SK-N-SH (cell line): ENCODE data around the gene PIP5K1C.

ENCODE experiments used
- EP300 ChIP-seq, 2 experiments: IDR thresholded peaks; 2 replicates each; pipeline versions ENCODE4 v1.4.0 to v1.6.1; 2012; ENCODE audit warnings: borderline replicate concordance in 1 of 2, low read depth in 1 of 2, low read length in 1 of 2
- FOXJ3 ChIP-seq: sonication (generic); formaldehyde crosslinking; IDR thresholded peaks from 2 replicates; pipeline ENCODE4 v1.5.1; 2020; ENCODE audit warnings: mild to moderate bottlenecking, missing genetic modification reagents
- POLR2AphosphoS5 ChIP-seq: IDR thresholded peaks from 2 replicates; pipeline ENCODE4 v1.6.1; 2012; ENCODE audit warnings: low read depth, low read length
- SMC3 ChIP-seq: IDR thresholded peaks from 2 replicates; pipeline ENCODE4 v1.6.1; 2012; ENCODE audit warnings: low read depth, low read length, improper control_type of control experiment
- YY1 ChIP-seq: IDR thresholded peaks from 2 replicates; pipeline ENCODE4 v1.4.0; 2012; ENCODE audit warnings: low read depth, mild to moderate bottlenecking
- TF ChIP-seq, protein P1 (sequence below): IDR thresholded peaks from 2 replicates; pipeline ENCODE4 v1.6.1; 2012; ENCODE audit warnings: mild to moderate bottlenecking, low read depth, low read length, moderate library complexity
- TF ChIP-seq, protein P2 (sequence below): fragments of 200-600 bp; sonication (generic); IDR thresholded peaks from 2 replicates; pipeline ENCODE4 v1.6.1; 2017; ENCODE audit warnings: antibody characterized with exemption, mild to moderate bottlenecking, moderate library complexity

DNA sequence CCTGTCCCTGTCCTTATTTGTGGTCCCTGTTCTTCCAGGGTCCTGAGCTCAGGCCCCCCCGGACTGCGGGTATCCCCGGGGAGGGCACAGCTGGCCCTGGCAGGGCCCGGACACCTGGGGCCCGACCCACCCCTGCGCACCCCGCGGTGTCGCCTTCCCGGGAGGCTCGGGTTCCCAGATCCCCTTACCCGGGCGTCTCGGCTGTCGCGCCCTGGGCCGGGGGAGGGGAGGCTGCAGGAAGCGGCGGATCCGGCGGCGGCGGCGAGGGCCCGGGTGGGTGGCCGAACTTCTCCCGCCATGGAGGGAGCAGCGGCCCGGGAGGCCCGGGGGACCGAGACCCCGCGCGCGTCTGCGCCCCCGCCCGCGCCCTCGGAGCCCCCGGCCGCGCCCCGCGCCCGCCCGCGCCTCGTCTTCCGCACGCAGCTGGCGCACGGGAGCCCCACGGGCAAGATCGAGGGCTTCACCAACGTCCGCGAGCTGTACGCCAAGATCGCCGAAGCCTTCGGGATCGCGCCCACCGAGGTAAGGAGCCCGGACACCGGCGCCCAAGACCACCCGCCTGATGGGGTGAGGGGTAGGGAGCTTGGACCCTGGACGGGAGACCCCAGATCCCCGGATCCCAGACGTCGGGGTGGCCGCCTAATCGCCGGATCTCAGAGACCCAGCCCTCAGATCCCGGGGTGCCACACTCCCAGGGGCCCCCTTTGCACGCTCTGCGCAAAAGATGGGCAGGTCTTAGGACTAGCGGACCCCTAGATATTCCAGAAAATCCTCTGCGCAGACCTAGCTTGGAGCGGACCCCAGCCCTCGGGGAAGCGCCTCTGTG lies 114.8 kb downstream of the PIP5K1C start, which contains the start of gene GIPC3:
- TF ChIP-seq, protein P1, sequence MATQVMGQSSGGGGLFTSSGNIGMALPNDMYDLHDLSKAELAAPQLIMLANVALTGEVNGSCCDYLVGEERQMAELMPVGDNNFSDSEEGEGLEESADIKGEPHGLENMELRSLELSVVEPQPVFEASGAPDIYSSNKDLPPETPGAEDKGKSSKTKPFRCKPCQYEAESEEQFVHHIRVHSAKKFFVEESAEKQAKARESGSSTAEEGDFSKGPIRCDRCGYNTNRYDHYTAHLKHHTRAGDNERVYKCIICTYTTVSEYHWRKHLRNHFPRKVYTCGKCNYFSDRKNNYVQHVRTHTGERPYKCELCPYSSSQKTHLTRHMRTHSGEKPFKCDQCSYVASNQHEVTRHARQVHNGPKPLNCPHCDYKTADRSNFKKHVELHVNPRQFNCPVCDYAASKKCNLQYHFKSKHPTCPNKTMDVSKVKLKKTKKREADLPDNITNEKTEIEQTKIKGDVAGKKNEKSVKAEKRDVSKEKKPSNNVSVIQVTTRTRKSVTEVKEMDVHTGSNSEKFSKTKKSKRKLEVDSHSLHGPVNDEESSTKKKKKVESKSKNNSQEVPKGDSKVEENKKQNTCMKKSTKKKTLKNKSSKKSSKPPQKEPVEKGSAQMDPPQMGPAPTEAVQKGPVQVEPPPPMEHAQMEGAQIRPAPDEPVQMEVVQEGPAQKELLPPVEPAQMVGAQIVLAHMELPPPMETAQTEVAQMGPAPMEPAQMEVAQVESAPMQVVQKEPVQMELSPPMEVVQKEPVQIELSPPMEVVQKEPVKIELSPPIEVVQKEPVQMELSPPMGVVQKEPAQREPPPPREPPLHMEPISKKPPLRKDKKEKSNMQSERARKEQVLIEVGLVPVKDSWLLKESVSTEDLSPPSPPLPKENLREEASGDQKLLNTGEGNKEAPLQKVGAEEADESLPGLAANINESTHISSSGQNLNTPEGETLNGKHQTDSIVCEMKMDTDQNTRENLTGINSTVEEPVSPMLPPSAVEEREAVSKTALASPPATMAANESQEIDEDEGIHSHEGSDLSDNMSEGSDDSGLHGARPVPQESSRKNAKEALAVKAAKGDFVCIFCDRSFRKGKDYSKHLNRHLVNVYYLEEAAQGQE, result no peak
- TF ChIP-seq YY1, result no peak
- TF ChIP-seq POLR2AphosphoS5, result no peak
- no peak for TF ChIP-seq SMC3
- TF ChIP-seq, protein P2, sequence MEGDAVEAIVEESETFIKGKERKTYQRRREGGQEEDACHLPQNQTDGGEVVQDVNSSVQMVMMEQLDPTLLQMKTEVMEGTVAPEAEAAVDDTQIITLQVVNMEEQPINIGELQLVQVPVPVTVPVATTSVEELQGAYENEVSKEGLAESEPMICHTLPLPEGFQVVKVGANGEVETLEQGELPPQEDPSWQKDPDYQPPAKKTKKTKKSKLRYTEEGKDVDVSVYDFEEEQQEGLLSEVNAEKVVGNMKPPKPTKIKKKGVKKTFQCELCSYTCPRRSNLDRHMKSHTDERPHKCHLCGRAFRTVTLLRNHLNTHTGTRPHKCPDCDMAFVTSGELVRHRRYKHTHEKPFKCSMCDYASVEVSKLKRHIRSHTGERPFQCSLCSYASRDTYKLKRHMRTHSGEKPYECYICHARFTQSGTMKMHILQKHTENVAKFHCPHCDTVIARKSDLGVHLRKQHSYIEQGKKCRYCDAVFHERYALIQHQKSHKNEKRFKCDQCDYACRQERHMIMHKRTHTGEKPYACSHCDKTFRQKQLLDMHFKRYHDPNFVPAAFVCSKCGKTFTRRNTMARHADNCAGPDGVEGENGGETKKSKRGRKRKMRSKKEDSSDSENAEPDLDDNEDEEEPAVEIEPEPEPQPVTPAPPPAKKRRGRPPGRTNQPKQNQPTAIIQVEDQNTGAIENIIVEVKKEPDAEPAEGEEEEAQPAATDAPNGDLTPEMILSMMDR, result no peak
- TF ChIP-seq FOXJ3 (CRISPR knock-in tag), result no peak
- no peak for TF ChIP-seq EP300 (IDR thresholded peaks at IDR 0.05; ENCODE audit: borderline replicate concordance in 1 of 2, low read depth in 1 of 2, low read length in 1 of 2)
